H1 (cell line): ENCODE measurements around the gene AGPAT3. TPM values are rescaled to one million over a fixed set of nuclear protein-coding genes. Genes with fewer than 3 reads are reported as not detected.

Source experiments
- BCL11A ChIP-seq, 2 experiments: IDR thresholded peaks; one replicate each; pipeline ENCODE4 v1.6.1; 2011; ENCODE audit warnings: low read depth in 2 of 2, low read length in 2 of 2, mild to moderate bottlenecking in 2 of 2
- CREB1 ChIP-seq: IDR thresholded peaks from 2 replicates; pipeline ENCODE4 v1.6.1; 2012; ENCODE audit warnings: inconsistent platforms
- FOSL1 ChIP-seq: IDR thresholded peaks from 2 replicates; pipeline ENCODE4 v1.6.1; 2011; ENCODE audit warnings: mild to moderate bottlenecking, low read depth, low read length, moderate library complexity; ENCODE audit not compliant: insufficient read depth
- GABPA ChIP-seq: IDR thresholded peaks from 2 replicates; pipeline ENCODE4 v1.6.1; 2011; ENCODE audit warnings: mild to moderate bottlenecking, low read length, moderate library complexity, borderline replicate concordance; ENCODE audit not compliant: insufficient read depth
- RAD21 ChIP-seq, 2 experiments: IDR thresholded peaks in 1 of 2; conservative IDR thresholded peaks in 1 of 2; 2 replicates each; pipeline ENCODE4 v1.6.1; 2011; ENCODE audit warnings: low read depth in 2 of 2, low read length in 2 of 2, improper control_type of control experiment in 1 of 2, inconsistent platforms in 1 of 2, mild to moderate bottlenecking in 1 of 2, moderate library complexity in 1 of 2
- RBBP5 ChIP-seq: IDR thresholded peaks from 2 replicates; pipeline ENCODE4 v1.7.1; 2012; ENCODE audit warnings: low read depth, mild to moderate bottlenecking, inconsistent platforms, low read length, moderate library complexity, borderline replicate concordance
- RFX5 ChIP-seq: IDR thresholded peaks from 2 replicates; pipeline ENCODE4 v1.6.1; 2011; ENCODE audit warnings: low read depth, low read length, improper control_type of control experiment, borderline replicate concordance
- SIRT6 ChIP-seq: IDR thresholded peaks from one replicate; pipeline ENCODE4 v1.7.1; 2012; ENCODE audit warnings: low read length, inconsistent platforms
- SP2 ChIP-seq: IDR thresholded peaks from 2 replicates; pipeline ENCODE4 v1.6.1; 2012; ENCODE audit warnings: mild to moderate bottlenecking, low read length, inconsistent platforms
- polyA plus RNA-seq, 7 experiments: library from polyadenylated mRNA; depleted of rRNA in 3 of 7; stranded (reverse) in 5 of 7; unstranded in 2 of 7; fragments of >200 nt in 5 of 7; fragments of 200-250 nt in 2 of 7; gene quantifications; 1 replicate in 5 of 7; 2 replicates in 1 of 7; 4 replicates in 1 of 7; pipeline versions ENCODE4 v1.2.1 to v1.2.3, GENCODE V29; 2011 to 2013; ENCODE audit warnings: missing spikeins in 2 of 7, mixed read lengths in 2 of 7
- total RNA-seq: library from RNA; stranded (reverse); fragmentation: NEBNext Ultra II Directional; extraction: Animal tissue kit (Norgen Biotek cat#: 25700); gene quantifications from 2 replicates; pipeline ENCODE4 v1.2.1, GENCODE V29; 2021

Gene AGPAT3
- total and polyA plus RNA-seq, 2 of the 8 experiments (the other 6 are each of a cell fraction or from before 2014, with no cell fraction given), result 5.8 to 7.3 TPM

DNA sequence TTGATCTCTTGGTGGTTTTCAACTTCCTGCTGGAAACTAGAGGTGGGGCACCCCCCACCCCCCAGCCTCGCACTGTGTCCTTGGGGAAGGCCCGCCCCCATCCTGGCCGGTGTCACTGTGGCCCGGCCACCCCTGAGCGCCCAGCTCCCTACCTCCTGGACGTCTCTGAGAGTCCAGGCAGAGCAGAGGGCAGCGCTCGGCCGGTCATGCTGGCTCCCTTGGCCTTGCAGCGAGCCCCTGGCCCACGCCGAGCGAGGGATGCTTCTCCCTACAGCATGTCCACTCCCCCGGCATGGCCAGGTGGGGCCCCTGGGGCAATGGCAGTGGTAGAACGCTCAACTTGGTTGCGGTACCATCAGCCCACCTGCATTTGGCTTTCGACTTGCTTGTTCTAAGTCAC, 118.4 kb downstream of the AGPAT3 start (continued):
- TF ChIP-seq RFX5 (no peak), CREB1 (no peak), RBBP5 (no peak), BCL11A (IDR thresholded peaks at IDR 0.05; ENCODE audit: low read depth in 2 of 2, low read length in 2 of 2) (no peak), SIRT6 (no peak), RAD21 (IDR thresholded peaks at IDR 0.05 in 1 of 2, conservative IDR thresholded peaks at IDR 0.05 in 1 of 2; ENCODE audit: low read depth in 2 of 2, low read length in 2 of 2) (no peak), GABPA (no peak), FOSL1 (no peak), SP2 (no peak)
